Activated CD4-positive, alpha-beta T cell treated with anti-CD3 and anti-CD28 coated beads for 36 hours (primary cell): ENCODE measurements around the gene FSIP1. TPM values are rescaled to one million over a fixed set of nuclear protein-coding genes. Genes with fewer than 3 reads are reported as not detected.

Experiments
- ATAC-seq: fragments of 200-7000 bp; cut with Tn5 transposase; one replicate; pipeline ENCODE4 v1.10.0; 2021; ENCODE audit warnings: mild to moderate bottlenecking, moderate library complexity
- CTCF ChIA-PET: fragments of 350-600 bp; sonication (Branson Sonifier 250); formaldehyde crosslinking; loops from one replicate; lab custom pipeline; 2021; ENCODE audit warnings: antibody characterized with exemption; lab: Charles Lee
- POLR2A ChIA-PET: fragments of 350-600 bp; sonication (Branson Sonifier 250); formaldehyde crosslinking; loops from one replicate; lab custom pipeline; 2021; ENCODE audit warnings: antibody characterized with exemption, inconsistent platforms; lab: Charles Lee
- DNase-seq: peaks from one replicate; pipeline ENCODE4 v3.0.0-alpha.2; 2020
- H3K27ac Mint-ChIP-seq: one replicate; pipeline ENCODE4 v1.8.0; 2021; ENCODE audit warnings: mixed read lengths
- H3K27me3 Mint-ChIP-seq: one replicate; pipeline ENCODE4 v1.8.0; 2021; ENCODE audit warnings: mixed read lengths
- H3K36me3 Mint-ChIP-seq: one replicate; pipeline ENCODE4 v1.8.0; 2021; ENCODE audit warnings: low read depth, mixed read lengths
- H3K4me1 Mint-ChIP-seq: one replicate; pipeline ENCODE4 v1.8.0; 2021; ENCODE audit warnings: mixed read lengths
- H3K4me3 Mint-ChIP-seq: one replicate; pipeline ENCODE4 v1.8.0; 2021; ENCODE audit warnings: mild to moderate bottlenecking, moderate library complexity, mixed read lengths
- H3K9me3 Mint-ChIP-seq: one replicate; pipeline ENCODE4 v1.8.0; 2021; ENCODE audit warnings: low read depth, mixed read lengths
- intact Hi-C, 2 experiments: fragments of 100-400 bp; cut with DNase I in 1 of 2; cut with micrococcal nuclease in 1 of 2; formaldehyde crosslinking; loops; one replicate each; pipeline versions ENCODE4 v1.14.2 to v1.15.1; 2022 to 2024; cut with DNase I, micrococcal nuclease
- total RNA-seq, 2 experiments: library from RNA; stranded (reverse); gene quantifications; one replicate each; pipeline ENCODE4 v1.2.3, GENCODE V29; 2021

Gene FSIP1
- total RNA-seq, 2 experiments from 2014 or later = 0.25 to 0.32 TPM

- no peaks in the 10 kb centered on the region for H3K27me3 Mint-ChIP-seq
- no peaks in the 10 kb centered on the region for H3K4me1 Mint-ChIP-seq
- no peaks in the 10 kb centered on the region for H3K9me3 Mint-ChIP-seq
- ChIA-PET CTCF (interaction anchor here (0.6 to 3.7 kb wide), 5 partner anchors 10 to 45 kb away, joined by 3 to 15 read pairs (median 3); no protein-coding TSS in a partner anchor), POLR2A (no interaction called here)
- ATAC-seq (no peak), DNase-seq (no peak)
- intact Hi-C loops = no loop called here
- H3K27ac Mint-ChIP-seq = no peak overlapping the region
- no peaks in the 10 kb centered on the region for H3K36me3 Mint-ChIP-seq
- H3K4me3 Mint-ChIP-seq = no peak overlapping the region
Observed at GRCh38 chr15:39701988-39702387, 80.7 kb downstream of the FSIP1 start.

- DNase-seq (no peak), ATAC-seq (no peak)
- POLR2A ChIA-PET = no interaction called here
- no peaks in the 10 kb centered on the region for H3K9me3 Mint-ChIP-seq
- no peak overlapping the region for H3K4me3 Mint-ChIP-seq
- H3K27ac Mint-ChIP-seq = no peak overlapping the region
- H3K36me3 Mint-ChIP-seq = no peaks in the 10 kb centered on the region
- no peaks in the 10 kb centered on the region for H3K27me3 Mint-ChIP-seq
- CTCF ChIA-PET = interaction anchor here (1.0 to 3.7 kb wide), 3 partner anchors 12 to 56 kb away, joined by 4 to 15 read pairs (median 8); no protein-coding TSS in a partner anchor
- no peaks in the 10 kb centered on the region for H3K4me1 Mint-ChIP-seq
- intact Hi-C loops = no loop called here
Observed at GRCh38 chr15:39700375-39700700, 82.3 kb downstream of the FSIP1 start.

DNA sequence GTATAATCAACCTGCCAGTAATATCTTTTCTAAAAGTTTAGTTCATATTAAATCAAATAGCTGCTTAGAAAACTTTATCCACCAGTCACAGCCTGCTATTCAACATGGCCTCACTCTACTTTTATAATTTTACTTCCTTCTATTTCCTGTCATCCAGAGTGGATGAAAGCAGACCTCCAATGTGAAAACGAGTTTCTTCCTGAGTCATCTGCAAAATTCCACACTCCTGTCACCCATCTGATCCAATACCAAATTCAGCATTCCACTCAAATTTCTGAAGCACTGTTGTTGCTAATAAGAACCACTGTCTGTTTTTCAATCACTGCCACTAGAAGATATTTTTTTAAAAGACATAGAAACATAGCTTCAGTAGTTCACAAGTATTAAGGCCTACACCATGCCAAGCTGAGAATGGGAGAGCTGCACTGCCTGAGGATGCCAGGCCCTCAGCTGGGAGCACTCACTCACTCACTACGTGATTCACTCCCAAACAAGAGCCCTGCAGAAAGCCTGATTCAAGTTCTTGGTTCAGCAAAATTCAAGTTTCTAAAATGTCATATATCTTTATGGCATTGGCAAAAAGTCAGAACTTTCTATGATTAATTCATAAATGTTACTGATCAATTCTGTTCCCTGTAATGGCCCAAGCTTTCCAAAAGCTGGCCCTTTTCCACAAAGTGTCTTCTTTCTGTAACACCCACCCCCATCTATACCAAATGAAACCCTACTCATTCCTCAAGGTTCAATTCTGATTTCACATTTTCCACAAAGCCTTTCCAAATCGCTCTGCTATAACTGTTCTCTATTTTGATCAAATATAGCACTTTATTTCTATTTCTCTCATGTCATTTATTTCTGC is 82.9 kb downstream of the FSIP1 start:
- ChIA-PET POLR2A (no interaction called here), CTCF (interaction anchor here (1.0 to 3.7 kb wide), 3 partner anchors 13 to 57 kb away, joined by 4 to 15 read pairs (median 8); no protein-coding TSS in a partner anchor)
- ATAC-seq = no peak

DNA sequence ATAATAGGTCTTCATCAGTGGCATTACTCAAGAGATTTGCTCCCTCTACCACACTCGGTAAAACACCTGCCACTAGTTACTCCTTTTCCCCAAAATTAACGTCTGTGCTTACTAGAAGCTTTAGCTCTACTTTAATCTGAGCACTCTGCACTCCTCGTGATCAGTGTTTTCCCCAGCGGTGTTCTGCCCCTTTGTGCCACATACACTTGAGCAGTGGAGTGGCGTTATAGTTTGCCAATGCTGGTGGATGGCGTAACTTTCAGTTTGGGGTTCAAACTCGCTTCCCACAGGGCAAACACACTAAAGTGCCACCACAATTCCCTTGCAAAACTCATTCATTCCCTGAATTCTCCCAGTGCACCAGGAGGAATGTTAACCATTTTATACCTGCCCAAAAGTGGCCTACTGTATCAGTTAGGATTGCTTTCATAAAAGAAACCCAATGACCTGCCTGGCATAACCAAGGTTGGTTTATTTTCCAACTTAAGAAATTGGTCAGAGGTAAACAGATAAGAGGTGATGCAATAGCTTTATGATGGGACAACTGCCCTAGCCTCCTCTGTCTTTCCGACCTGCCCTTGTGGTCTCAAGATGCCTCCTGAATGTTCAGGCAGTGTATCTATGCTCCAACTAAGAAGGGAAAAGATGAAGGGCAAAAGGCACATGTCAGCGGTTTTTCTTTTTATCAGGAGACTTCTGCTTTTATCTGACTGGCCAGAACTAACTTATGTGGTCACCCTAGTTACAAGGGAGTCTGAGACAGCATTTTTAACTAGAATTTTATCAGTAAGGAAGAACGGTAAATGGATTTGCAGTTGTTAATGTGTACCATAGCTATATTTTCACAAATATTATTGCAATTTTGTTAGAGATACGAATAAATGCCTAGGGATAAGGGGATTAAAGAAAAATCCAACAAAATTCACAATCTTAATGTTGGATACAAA is 83.9 kb downstream of the FSIP1 start:
- ATAC-seq = no peak
- Mint-ChIP-seq H3K4me3 (no peak overlapping the region), H3K4me1 (no peaks in the 10 kb centered on the region), H3K27ac (no peak overlapping the region), H3K36me3 (no peaks in the 10 kb centered on the region), H3K27me3 (no peaks in the 10 kb centered on the region), H3K9me3 (no peaks in the 10 kb centered on the region)
- intact Hi-C loops = no loop called here
- no peak for DNase-seq
- POLR2A ChIA-PET = no interaction called here
- CTCF ChIA-PET = interaction anchor here (1.3 to 3.7 kb wide), 2 partner anchors 12 to 58 kb away, joined by 8 to 15 read pairs; no protein-coding TSS in a partner anchor

More for the DNA sequence above, 82.9 kb downstream of the FSIP1 start:
- no peak for DNase-seq
- Mint-ChIP-seq H3K27ac (no peak overlapping the region), H3K9me3 (no peaks in the 10 kb centered on the region), H3K4me1 (no peaks in the 10 kb centered on the region), H3K4me3 (no peak overlapping the region), H3K27me3 (no peaks in the 10 kb centered on the region), H3K36me3 (no peaks in the 10 kb centered on the region)
- intact Hi-C loops = no loop called here

DNA sequence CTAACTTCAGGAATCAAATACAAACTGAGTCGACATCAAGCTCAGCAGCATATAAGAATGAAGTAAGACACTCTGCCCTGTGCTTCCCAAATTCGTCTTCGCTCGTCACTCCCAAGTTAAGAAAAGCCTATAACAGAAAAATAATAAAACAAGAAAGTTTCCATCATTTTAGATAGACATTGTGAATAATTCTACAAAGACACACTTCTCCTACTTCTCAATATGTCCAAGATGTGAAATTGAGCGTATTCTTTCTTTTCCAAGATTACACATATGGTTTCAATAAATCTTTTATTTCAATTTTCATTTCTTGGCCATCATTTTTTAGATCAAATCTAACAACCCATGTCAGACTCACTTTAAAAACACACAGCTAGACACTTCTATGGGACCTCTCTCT is 85.1 kb downstream of the FSIP1 start:
- Mint-ChIP-seq H3K27ac (no peak overlapping the region), H3K36me3 (no peaks in the 10 kb centered on the region), H3K4me3 (no peak overlapping the region), H3K4me1 (no peaks in the 10 kb centered on the region), H3K9me3 (no peaks in the 10 kb centered on the region), H3K27me3 (no peaks in the 10 kb centered on the region)
- CTCF ChIA-PET = no interaction called here
- DNase-seq (no peak), ATAC-seq (no peak)
- POLR2A ChIA-PET = no interaction called here
- intact Hi-C loops = no loop called here

- ChIA-PET POLR2A (no interaction called here), CTCF (interaction anchor here (0.6 to 1.8 kb wide), 2 partner anchors 10 to 334 kb away, joined by 3 to 5 read pairs; no protein-coding TSS in a partner anchor)
- ATAC-seq = peak; percentile 47
Observed at GRCh38 chr15:39695793-39696192, 86.8 kb downstream of the FSIP1 start.

DNA sequence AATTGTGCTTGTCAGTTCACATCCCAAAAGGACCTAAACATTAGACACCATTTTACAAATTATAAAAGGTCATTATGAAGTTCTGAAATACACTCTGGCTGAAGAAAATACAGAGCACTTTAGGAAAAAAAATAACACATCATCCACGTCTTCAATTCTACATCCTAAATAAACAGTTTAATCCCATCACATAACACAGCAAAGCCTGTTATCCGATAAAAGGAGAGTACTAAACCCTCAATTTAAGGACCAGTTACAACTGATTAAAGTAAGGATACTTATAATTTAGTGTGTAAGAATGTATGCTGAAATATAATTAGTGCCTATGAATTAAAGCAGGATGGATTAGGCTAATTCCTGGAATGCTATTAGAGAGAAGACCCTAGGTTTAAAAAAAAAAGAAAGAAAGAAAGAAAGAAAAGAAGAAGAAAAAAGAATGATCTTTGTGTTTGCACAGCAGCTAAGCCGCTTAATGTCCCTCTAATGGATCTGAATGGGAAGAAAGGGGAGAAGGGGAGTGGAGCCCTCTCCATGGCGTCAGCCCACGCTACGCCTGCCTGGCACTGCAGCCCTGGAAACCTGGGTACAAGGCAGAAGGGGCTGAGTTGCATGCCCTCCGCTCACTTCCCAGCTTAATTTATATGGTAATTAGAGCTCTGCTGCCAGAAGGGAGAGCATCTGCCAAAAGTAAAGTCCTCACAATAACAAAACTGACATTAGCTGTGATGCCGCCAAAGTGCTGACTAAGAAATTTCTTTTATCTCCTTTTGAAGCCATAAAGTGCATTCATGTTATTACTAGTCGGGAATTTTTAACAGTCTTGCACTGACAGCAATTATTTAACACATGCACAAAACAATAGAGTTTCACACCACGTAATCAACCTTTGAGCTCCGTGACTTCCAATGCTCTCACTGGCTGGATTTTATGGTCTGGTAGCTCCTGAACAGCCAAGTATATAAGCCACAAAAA is 90.0 kb downstream of the FSIP1 start:
- Mint-ChIP-seq H3K4me3 (no peak overlapping the region), H3K4me1 (peaks cover 1% of the 10 kb centered on the region), H3K27ac (no peak overlapping the region), H3K36me3 (no peaks in the 10 kb centered on the region), H3K27me3 (no peaks in the 10 kb centered on the region), H3K9me3 (no peaks in the 10 kb centered on the region)
- no peak for DNase-seq
- intact Hi-C loops = no loop called here
- POLR2A ChIA-PET = no interaction called here
- CTCF ChIA-PET = interaction anchor here (0.5 to 10.8 kb wide), 2 partner anchors 65 to 182 kb away, joined by 3 to 153 read pairs; no protein-coding TSS in a partner anchor
- peak; percentile 47 for ATAC-seq

More at GRCh38 chr15:39695793-39696192, 86.8 kb downstream of the FSIP1 start:
- H3K36me3 Mint-ChIP-seq = no peaks in the 10 kb centered on the region
- H3K27me3 Mint-ChIP-seq = no peaks in the 10 kb centered on the region
- H3K4me3 Mint-ChIP-seq = no peak overlapping the region
- H3K27ac Mint-ChIP-seq = no peak overlapping the region
- no peaks in the 10 kb centered on the region for H3K9me3 Mint-ChIP-seq
- DNase-seq = no peak
- peaks cover 1% of the 10 kb centered on the region for H3K4me1 Mint-ChIP-seq
- intact Hi-C loops = no loop called here

DNA sequence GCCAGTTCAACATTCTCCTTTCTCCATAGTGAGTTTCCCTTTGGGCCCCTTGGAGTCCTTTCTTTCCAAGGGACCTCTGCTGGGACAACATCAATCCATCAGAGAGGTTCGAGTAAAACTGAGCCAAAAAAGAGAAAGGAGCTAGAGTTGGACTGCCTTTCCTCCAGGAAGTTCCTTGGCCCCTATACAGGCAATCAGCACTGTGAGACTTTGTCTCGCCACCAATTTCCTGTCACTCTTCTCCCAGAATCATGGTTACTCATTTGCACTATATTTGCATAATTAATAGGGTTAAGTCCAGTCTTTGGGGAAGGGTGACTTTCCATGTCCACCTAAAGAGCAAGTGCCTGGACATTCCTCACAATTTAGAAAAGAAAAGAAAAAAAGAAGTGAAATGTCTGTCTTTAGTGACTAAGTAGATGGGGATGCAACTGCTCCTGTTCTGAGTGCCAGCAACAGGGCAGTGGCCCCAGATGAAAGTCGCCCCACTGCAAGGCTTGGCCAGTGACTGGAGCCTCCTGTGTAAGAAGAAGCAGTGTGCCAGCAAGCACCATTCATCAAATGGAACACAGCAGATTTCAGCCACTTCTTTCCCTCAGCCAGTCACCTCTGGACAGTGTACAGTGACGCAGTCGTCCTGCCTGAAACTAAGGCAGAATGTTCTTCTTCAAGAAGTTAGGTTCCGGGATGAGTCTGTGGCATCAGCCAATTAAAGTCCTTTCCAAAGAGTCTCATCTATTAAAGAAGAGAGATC is 91.6 kb downstream of the FSIP1 start:
- intact Hi-C loops = no loop called here
- ATAC-seq (no peak), DNase-seq (no peak)
- H3K27me3 Mint-ChIP-seq = no peaks in the 10 kb centered on the region
- H3K27ac Mint-ChIP-seq = no peak overlapping the region
- H3K36me3 Mint-ChIP-seq = no peaks in the 10 kb centered on the region
- ChIA-PET POLR2A (no interaction called here), CTCF (interaction anchor here (10.8 kb wide), 1 partner anchor 66 kb away, joined by 153 read pairs; no protein-coding TSS in a partner anchor)
- H3K4me3 Mint-ChIP-seq = no peak overlapping the region
- no peaks in the 10 kb centered on the region for H3K9me3 Mint-ChIP-seq
- peaks cover 1% of the 10 kb centered on the region for H3K4me1 Mint-ChIP-seq

DNA sequence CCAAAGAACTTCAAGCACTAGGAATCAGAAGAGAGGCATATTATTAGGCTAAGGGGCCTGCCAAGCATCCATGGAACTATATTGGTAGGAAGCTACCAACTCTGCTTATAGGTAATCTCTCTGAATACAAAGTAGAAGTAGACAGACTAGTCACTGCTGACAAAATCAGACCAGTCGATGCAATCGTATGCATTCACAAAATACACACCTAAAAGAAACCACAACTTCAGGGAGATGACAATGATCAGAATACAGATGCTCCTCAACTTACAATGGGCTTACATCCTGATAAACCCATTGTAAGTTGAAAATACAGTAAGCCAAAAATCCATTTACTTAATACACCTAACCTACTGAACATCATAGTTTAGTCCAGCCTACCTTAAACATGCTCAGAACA is 94.7 kb downstream of the FSIP1 start:
- Mint-ChIP-seq H3K27ac (no peak overlapping the region), H3K9me3 (no peaks in the 10 kb centered on the region), H3K4me1 (peaks cover 1% of the 10 kb centered on the region), H3K36me3 (no peaks in the 10 kb centered on the region), H3K27me3 (no peaks in the 10 kb centered on the region), H3K4me3 (no peak overlapping the region)
- ChIA-PET POLR2A (no interaction called here), CTCF (interaction anchor here (1.1 to 10.8 kb wide), 4 partner anchors 13 to 108 kb away, joined by 3 to 153 read pairs (median 10); partner anchors contain the start of gene THBS1)
- intact Hi-C loops = loop anchor here (2.0 to 10.0 kb wide), 4 partner anchors 106 to 587 kb away; partner anchors contain the start of gene THBS1 (in 1 of the 2)
- DNase-seq (no peak), ATAC-seq (no peak)
